HL-60 (cell line): ENCODE data around the gene SHF.

Experiments
- DNase-seq, 2 experiments: peaks; one replicate each; pipeline ENCODE4 v3.0.0-alpha.2; 2010 to 2020; ENCODE audit warnings: low read depth in 1 of 2, low spot score in 1 of 2
- H3K27ac ChIP-seq: fragments of 250-450 bp; sonication (Bioruptor Pico); replicated peaks from 2 replicates; pipeline ENCODE4 v1.5.1; 2020; ENCODE audit warnings: mild to moderate bottlenecking, moderate library complexity
- H3K27me3 ChIP-seq: fragments of 250-450 bp; sonication (Bioruptor Pico); 2 replicates; pipeline ENCODE4 v1.5.1; 2021; ENCODE audit warnings: mild to moderate bottlenecking, moderate library complexity; ENCODE audit not compliant: insufficient read depth, poor library complexity, severe bottlenecking
- H3K4me3 ChIP-seq: replicated peaks from 2 replicates; pipeline ENCODE4 v1.5.1; 2011; ENCODE audit warnings: mild to moderate bottlenecking, control low read depth, low read length; ENCODE audit not compliant: insufficient read depth
- CTCF ChIP-seq: IDR thresholded peaks from one replicate; pipeline ENCODE4 v1.5.1; 2011; ENCODE audit warnings: low read length, control low read depth, inconsistent platforms; ENCODE audit not compliant: insufficient read depth
- GABPA ChIP-seq: IDR thresholded peaks from 2 replicates; pipeline ENCODE4 v1.6.1; 2012; ENCODE audit warnings: low read depth
- POLR2AphosphoS5 ChIP-seq: IDR thresholded peaks from 2 replicates; pipeline ENCODE4 v1.6.1; 2012; ENCODE audit warnings: low read depth
- REST ChIP-seq: IDR thresholded peaks from 2 replicates; pipeline ENCODE4 v1.6.1; 2012; ENCODE audit warnings: low read depth; ENCODE audit not compliant: insufficient replicate concordance
- SPI1 ChIP-seq: IDR thresholded peaks from 2 replicates; pipeline ENCODE4 v1.6.1; 2012; ENCODE audit warnings: low read depth, mild to moderate bottlenecking, borderline replicate concordance

SHF gene

GRCh38 chr15:45165536-45165935 is 22.2 kb downstream of the SHF start:
- no peak overlapping the region for H3K27ac ChIP-seq
- H3K4me3 ChIP-seq, result no peak overlapping the region
- TF ChIP-seq SPI1 (no peak), GABPA (no peak), CTCF (no peak), POLR2AphosphoS5 (no peak), REST (no peak)
- DNase-seq, result no peak
- no peaks in the 10 kb centered on the region for H3K27me3 ChIP-seq

- Histone ChIP-seq H3K27ac (no peak overlapping the region), H3K27me3 (no peaks in the 10 kb centered on the region), H3K4me3 (no peak overlapping the region)
- no peak for DNase-seq
- TF ChIP-seq GABPA (no peak), CTCF (no peak), POLR2AphosphoS5 (no peak), SPI1 (no peak)
Measured at GRCh38 chr15:45164914-45165313, 22.9 kb downstream of the SHF start.

- no peak for DNase-seq
- TF ChIP-seq CTCF, result no peak
- no peak for TF ChIP-seq SPI1
- no peak for TF ChIP-seq POLR2AphosphoS5
- TF ChIP-seq REST, result no peak
- no peak for TF ChIP-seq GABPA
- H3K4me3 ChIP-seq, result no peak overlapping the region
- no peak overlapping the region for H3K27ac ChIP-seq
- no peaks in the 10 kb centered on the region for H3K27me3 ChIP-seq
Measured at GRCh38 chr15:45163508-45163856, 24.3 kb downstream of the SHF start.

- Histone ChIP-seq H3K4me3 (no peak overlapping the region), H3K27me3 (no peaks in the 10 kb centered on the region), H3K27ac (no peak overlapping the region)
- TF ChIP-seq POLR2AphosphoS5 (no peak), CTCF (peak; percentile 95)
- peak; percentile 51 to 78 for DNase-seq
Measured at GRCh38 chr15:45162771-45163507, 24.8 kb downstream of the SHF start.
